Skeletal muscle satellite cell (primary cell): ENCODE measurements around the gene SPON1.

Experiments used
- H3K27me3 ChIP-seq: 2 replicates; pipeline ENCODE4 v1.7.0; 2013; ENCODE audit warnings: low read length; ENCODE audit not compliant: control insufficient read depth, insufficient read depth
- H3K36me3 ChIP-seq: 2 replicates; pipeline ENCODE4 v1.7.0; 2013; ENCODE audit warnings: mild to moderate bottlenecking, control low read depth, low read length; ENCODE audit not compliant: insufficient read depth
- H3K4me1 ChIP-seq: 2 replicates; pipeline ENCODE4 v1.7.0; 2013; ENCODE audit warnings: low read length; ENCODE audit not compliant: control insufficient read depth, insufficient read depth
- H3K4me2 ChIP-seq: 2 replicates; pipeline ENCODE4 v1.7.0; 2013; ENCODE audit warnings: mild to moderate bottlenecking, low read length
- H3K4me3 ChIP-seq: 2 replicates; pipeline ENCODE4 v1.7.0; 2013; ENCODE audit warnings: low read length
- H3K9ac ChIP-seq: 2 replicates; pipeline ENCODE4 v1.7.0; 2013; ENCODE audit warnings: mild to moderate bottlenecking, low read depth, low read length, moderate library complexity
- H3K9me3 ChIP-seq: replicated peaks from 2 replicates; pipeline ENCODE4 v1.7.0; 2013; ENCODE audit warnings: mild to moderate bottlenecking, control low read depth, low read length

The SPON1 gene

GRCh38 chr11:13944911-13945425, 17.6 kb upstream of the SPON1 start:
- peaks cover 12% of the 10 kb centered on the region for H3K27me3 ChIP-seq
- peaks cover 9% of the 10 kb centered on the region for H3K4me1 ChIP-seq
- H3K4me2 ChIP-seq, result no peak overlapping the region
- H3K4me3 ChIP-seq, result no peak overlapping the region
- H3K36me3 ChIP-seq, result no peaks in the 10 kb centered on the region
- H3K9me3 ChIP-seq, result no peaks in the 10 kb centered on the region
- no peak overlapping the region for H3K9ac ChIP-seq

GRCh38 chr11:13947379-13947778, 15.1 kb upstream of the SPON1 start:
- H3K4me1 ChIP-seq, result peaks cover 9% of the 10 kb centered on the region
- H3K27me3 ChIP-seq, result peaks cover 23% of the 10 kb centered on the region
- H3K4me3 ChIP-seq, result no peak overlapping the region
- no peaks in the 10 kb centered on the region for H3K9me3 ChIP-seq
- H3K36me3 ChIP-seq, result no peaks in the 10 kb centered on the region
- no peak overlapping the region for H3K4me2 ChIP-seq
- no peak overlapping the region for H3K9ac ChIP-seq

GRCh38 chr11:13949876-13950275, 12.6 kb upstream of the SPON1 start:
- H3K27me3 ChIP-seq, result peaks cover 45% of the 10 kb centered on the region
- H3K36me3 ChIP-seq, result no peaks in the 10 kb centered on the region
- no peaks in the 10 kb centered on the region for H3K9me3 ChIP-seq
- H3K4me2 ChIP-seq, result no peak overlapping the region
- H3K9ac ChIP-seq, result no peak overlapping the region
- H3K4me1 ChIP-seq, result no peaks in the 10 kb centered on the region
- H3K4me3 ChIP-seq, result no peak overlapping the region

GRCh38 chr11:13952221-13952620, 10.3 kb upstream of the SPON1 start:
- no peaks in the 10 kb centered on the region for H3K9me3 ChIP-seq
- no peak overlapping the region for H3K4me2 ChIP-seq
- H3K36me3 ChIP-seq, result no peaks in the 10 kb centered on the region
- no peak overlapping the region for H3K4me3 ChIP-seq
- no peaks in the 10 kb centered on the region for H3K4me1 ChIP-seq
- no peak overlapping the region for H3K9ac ChIP-seq
- peaks cover 57% of the 10 kb centered on the region for H3K27me3 ChIP-seq

- Histone ChIP-seq H3K4me1 (no peaks in the 10 kb centered on the region), H3K9ac (no peak overlapping the region), H3K27me3 (peaks cover 57% of the 10 kb centered on the region), H3K36me3 (no peaks in the 10 kb centered on the region), H3K4me2 (no peak overlapping the region), H3K9me3 (no peaks in the 10 kb centered on the region), H3K4me3 (no peak overlapping the region)
Measured at GRCh38 chr11:13952668-13953067, 9.9 kb upstream of the SPON1 start.

- H3K27me3 ChIP-seq, result peaks cover 69% of the 10 kb centered on the region
- no peak overlapping the region for H3K4me2 ChIP-seq
- H3K9me3 ChIP-seq, result no peaks in the 10 kb centered on the region
- H3K4me3 ChIP-seq, result no peak overlapping the region
- H3K9ac ChIP-seq, result no peak overlapping the region
- H3K36me3 ChIP-seq, result no peaks in the 10 kb centered on the region
- no peaks in the 10 kb centered on the region for H3K4me1 ChIP-seq
Measured at GRCh38 chr11:13954591-13954990, 7.9 kb upstream of the SPON1 start.

GRCh38 chr11:13955971-13956421, 6.5 kb upstream of the SPON1 start:
- H3K4me2 ChIP-seq, result no peak overlapping the region
- H3K27me3 ChIP-seq, result peaks cover 80% of the 10 kb centered on the region
- no peaks in the 10 kb centered on the region for H3K36me3 ChIP-seq
- no peaks in the 10 kb centered on the region for H3K9me3 ChIP-seq
- H3K9ac ChIP-seq, result no peak overlapping the region
- H3K4me1 ChIP-seq, result no peaks in the 10 kb centered on the region
- no peak overlapping the region for H3K4me3 ChIP-seq

- peaks cover 85% of the 10 kb centered on the region for H3K27me3 ChIP-seq
- H3K4me1 ChIP-seq, result no peaks in the 10 kb centered on the region
- H3K36me3 ChIP-seq, result no peaks in the 10 kb centered on the region
- H3K9ac ChIP-seq, result no peak overlapping the region
- H3K9me3 ChIP-seq, result no peaks in the 10 kb centered on the region
- no peak overlapping the region for H3K4me2 ChIP-seq
- H3K4me3 ChIP-seq, result no peak overlapping the region
Measured at GRCh38 chr11:13956988-13957387, 5.5 kb upstream of the SPON1 start.

- Histone ChIP-seq H3K27me3 (peaks cover 88% of the 10 kb centered on the region), H3K9me3 (no peaks in the 10 kb centered on the region), H3K4me3 (no peak overlapping the region), H3K4me1 (no peaks in the 10 kb centered on the region), H3K4me2 (no peak overlapping the region), H3K36me3 (no peaks in the 10 kb centered on the region), H3K9ac (no peak overlapping the region)
Measured at GRCh38 chr11:13958641-13959400, 3.7 kb upstream of the SPON1 start.

- H3K4me1 ChIP-seq, result no peaks in the 10 kb centered on the region
- H3K4me3 ChIP-seq, result no peak overlapping the region
- H3K9ac ChIP-seq, result no peak overlapping the region
- H3K36me3 ChIP-seq, result no peaks in the 10 kb centered on the region
- H3K4me2 ChIP-seq, result no peak overlapping the region
- peaks cover 98% of the 10 kb centered on the region for H3K27me3 ChIP-seq
- H3K9me3 ChIP-seq, result no peaks in the 10 kb centered on the region
Measured at GRCh38 chr11:13962198-13962561, 343 bp upstream of the SPON1 start.

GRCh38 chr11:13963169-13963948, 836 bp downstream of the SPON1 start:
- no peaks in the 10 kb centered on the region for H3K4me1 ChIP-seq
- H3K9ac ChIP-seq, result no peak overlapping the region
- H3K27me3 ChIP-seq, result peaks cover 95% of the 10 kb centered on the region
- H3K36me3 ChIP-seq, result no peaks in the 10 kb centered on the region
- H3K4me3 ChIP-seq, result no peak overlapping the region
- H3K9me3 ChIP-seq, result no peaks in the 10 kb centered on the region
- H3K4me2 ChIP-seq, result no peak overlapping the region
